CD4-positive, alpha-beta T cell treated with Interleukin-4 for 4 hours (primary cell): ENCODE measurements around the gene ORAI3.
A peak's percentile ranks its signal among the peaks of the same experiment; 100 is the strongest.

Source experiments
- DNase-seq: peaks from one replicate; pipeline ENCODE4 v3.0.0-alpha.2; 2020

ORAI3 gene

DNA sequence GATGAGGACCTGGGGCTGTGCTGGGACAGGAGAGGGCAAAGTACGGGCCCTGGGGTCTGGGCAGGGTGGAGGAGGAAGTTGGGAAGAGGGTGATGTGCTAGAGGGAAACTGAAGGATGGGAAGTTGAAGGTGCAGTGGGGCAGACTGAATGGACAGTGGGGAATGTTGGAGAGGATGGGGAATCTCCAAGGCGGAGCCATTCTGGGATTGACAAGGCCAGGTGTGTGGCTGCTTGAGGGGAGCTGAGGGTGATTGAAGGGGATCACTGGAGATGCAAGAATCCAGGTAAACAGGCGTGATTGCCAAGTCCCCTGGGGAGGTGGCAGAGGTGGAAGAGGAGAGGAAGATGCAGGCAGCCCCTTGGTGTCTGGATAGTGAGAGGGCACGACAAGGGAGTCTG is 27.6 kb downstream of the ORAI3 start:
- no peak for DNase-seq

DNA sequence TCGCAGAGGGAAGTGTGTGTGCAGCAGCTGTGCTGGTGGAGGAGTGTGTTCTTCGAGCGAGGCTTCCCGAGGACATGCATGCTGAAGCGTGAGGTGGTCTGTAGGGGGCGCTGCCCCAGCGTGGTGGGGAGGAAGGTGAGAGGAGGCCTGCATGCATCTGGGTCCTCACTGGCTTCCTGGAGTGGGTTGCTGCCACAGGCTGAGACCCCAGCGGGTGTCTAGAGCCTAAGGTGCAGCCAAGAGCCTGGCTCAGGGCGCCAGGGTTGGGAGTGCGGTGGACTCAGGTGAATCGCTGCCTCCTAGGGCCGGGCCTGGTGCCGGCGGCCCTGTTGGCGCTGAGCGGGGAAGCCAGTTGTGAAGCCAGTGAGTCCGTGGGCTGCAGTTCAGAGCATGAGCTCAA is 28.6 kb downstream of the ORAI3 start:
- DNase-seq, result no peak

DNA sequence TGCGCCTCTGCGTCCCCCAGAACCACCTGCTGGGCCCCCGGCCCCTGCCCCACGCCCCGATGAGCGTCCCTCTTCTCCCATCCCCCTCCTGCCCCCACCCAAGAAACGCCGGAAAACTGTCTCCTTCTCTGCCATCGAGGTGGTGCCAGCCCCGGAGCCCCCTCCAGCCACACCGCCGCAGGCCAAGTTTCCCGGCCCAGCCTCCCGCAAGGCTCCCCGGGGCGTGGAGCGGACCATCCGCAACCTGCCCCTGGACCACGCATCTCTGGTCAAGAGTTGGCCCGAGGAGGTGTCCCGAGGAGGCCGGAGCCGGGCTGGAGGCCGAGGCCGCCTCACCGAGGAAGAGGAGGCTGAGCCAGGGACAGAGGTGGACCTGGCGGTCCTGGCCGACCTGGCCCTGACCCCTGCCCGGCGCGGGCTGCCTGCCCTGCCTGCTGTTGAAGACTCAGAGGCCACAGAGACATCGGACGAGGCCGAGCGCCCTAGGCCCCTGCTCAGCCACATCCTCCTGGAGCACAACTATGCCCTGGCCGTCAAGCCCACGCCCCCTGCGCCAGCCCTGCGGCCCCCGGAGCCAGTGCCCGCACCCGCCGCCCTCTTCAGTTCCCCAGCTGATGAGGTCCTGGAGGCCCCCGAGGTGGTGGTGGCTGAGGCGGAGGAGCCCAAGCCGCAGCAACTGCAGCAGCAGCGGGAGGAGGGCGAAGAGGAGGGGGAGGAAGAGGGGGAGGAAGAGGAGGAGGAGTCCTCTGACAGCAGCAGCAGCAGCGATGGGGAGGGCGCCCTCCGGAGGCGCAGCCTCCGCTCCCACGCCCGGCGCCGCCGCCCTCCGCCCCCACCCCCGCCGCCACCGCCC is 30.5 kb downstream of the ORAI3 start:
- no peak for DNase-seq

DNA sequence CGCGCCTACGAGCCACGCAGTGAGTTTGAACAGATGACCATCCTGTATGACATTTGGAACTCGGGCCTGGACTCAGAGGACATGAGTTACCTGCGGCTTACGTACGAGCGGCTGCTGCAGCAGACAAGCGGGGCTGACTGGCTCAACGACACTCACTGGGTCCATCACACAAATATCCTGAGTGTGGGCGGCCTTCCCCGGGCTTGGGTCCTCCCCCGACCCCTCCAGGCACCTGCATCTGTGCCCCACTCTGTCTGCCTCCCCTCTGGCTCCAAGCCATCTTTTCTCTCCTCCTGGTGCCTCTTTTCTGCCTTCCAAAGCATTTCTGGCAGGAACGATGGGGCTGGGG is 31.1 kb downstream of the ORAI3 start:
- no peak for DNase-seq

DNA sequence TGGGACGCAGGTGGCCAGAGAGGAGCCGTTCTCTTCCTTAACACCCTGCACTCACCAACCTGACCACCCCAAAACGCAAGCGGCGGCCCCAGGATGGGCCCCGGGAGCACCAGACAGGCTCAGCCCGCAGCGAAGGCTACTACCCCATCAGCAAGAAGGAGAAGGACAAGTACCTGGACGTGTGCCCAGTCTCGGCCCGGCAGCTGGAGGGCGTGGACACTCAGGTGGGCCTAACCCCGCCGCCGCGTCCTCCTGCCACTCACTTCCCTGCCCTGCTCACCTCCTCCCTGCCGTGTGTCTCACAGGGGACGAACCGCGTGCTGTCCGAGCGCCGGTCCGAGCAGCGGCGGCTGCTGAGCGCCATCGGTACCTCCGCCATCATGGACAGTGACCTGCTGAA is 31.6 kb downstream of the ORAI3 start:
- DNase-seq, result no peak

DNA sequence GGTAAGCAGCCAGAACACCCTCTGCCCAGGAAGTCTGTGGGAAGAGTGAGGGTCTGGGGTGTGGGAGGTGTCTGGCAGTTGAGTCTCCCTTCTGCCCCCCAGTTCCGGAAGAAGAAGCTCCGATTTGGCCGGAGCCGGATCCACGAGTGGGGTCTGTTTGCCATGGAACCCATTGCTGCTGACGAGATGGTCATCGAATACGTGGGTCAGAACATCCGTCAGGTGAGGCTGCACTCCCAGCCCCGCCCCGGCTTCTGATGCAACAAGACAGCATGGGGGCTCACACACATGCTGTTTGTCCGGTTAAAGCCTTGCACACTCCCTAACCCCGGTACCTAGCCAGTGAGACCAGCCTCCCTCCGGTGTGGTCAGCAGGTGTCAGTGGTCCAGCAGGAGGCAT is 32.1 kb downstream of the ORAI3 start:
- DNase-seq, result no peak

DNA sequence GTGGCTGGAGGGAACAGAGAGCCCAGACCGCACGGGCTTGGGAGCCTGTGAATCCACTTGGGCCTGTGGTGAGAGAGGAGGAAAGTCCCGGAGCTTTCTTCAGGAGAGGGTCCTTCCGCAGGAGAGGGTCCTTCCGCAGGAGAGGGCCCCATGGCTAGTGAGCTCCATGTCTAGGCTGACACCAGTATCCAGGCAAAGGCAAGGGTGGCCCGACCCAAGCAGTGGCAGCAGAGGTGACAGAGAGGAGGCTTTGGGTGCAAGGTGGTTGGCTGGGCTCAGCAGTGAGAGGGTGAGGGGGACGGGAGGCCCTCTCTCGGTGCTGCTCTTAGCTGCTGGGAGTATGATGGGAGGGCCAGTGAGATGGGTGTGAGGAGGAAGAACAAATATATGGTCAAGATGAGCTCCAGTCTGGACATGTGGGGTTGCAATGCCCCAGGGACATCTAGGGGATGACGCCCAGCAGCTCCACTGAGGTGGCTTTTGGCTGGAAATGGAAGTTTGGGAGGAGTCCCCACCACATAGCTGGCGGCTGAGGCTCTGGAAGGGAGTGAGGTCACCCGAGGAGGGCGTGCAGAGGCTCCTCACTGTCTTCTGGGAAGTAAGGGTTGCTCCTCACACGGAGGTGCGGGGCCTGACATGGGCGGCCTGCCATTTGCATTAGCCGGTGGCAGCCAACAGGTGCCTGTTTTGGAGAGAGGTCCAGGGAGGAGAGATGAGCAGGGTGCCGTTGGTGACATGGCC is 33.9 kb downstream of the ORAI3 start:
- no peak for DNase-seq

DNA sequence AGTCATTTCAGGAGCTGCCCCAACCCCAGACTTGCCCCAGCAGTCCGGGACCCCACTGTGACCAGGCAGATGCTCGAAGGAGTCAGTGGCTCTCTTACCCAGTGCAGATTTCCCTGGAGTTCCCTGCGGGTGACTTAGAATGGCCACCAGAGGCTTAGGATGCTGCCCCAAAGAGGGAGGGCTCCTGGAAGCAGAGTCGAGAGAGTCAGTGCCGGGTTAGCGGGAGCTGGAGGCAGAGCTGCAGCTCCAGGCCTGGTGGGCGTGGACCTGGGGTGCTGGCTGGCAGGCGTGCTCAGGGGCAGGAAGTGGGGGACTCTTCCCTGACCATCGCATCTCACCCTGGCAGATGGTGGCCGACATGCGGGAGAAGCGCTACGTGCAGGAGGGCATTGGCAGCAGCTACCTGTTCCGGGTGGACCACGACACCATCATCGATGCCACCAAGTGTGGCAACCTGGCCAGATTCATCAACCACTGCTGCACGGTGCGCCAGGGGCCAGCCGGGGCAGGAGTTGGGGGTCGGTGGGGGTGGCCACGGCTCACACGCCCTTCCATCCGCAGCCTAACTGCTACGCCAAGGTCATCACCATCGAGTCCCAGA is 34.5 kb downstream of the ORAI3 start:
- DNase-seq, result no peak

DNA sequence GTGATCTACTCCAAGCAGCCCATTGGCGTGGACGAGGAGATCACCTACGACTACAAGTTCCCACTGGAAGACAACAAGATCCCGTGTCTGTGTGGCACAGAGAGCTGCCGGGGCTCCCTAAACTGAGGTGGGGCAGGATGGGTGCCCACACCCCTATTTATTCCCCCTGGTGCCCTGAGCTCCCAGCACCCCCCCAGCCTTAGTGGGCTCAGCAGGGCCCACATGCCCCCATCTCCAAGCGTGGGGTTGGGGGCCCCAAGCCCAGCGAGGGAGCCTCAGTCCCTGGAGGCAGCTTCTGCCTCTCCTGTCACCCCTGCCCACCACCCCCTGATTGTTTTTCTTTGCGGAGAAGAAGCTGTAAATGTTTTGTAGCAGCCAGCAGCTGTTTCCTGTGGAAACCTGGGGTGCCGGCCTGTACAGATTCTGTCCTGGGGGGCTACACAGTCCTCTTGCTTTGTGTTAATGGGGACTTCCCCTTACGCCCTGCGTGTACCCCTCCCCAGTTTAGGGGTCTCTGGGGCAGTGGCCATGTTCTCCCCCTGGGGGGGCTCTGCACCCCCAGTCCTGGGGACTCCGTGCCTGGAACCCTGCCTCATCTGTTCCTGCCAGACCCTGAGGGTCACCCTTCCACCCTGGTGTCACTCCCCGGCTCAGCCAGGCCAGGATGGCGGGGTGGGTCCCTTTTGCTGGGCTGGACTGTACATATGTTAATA is 35.2 kb downstream of the ORAI3 start:
- no peak for DNase-seq

DNA sequence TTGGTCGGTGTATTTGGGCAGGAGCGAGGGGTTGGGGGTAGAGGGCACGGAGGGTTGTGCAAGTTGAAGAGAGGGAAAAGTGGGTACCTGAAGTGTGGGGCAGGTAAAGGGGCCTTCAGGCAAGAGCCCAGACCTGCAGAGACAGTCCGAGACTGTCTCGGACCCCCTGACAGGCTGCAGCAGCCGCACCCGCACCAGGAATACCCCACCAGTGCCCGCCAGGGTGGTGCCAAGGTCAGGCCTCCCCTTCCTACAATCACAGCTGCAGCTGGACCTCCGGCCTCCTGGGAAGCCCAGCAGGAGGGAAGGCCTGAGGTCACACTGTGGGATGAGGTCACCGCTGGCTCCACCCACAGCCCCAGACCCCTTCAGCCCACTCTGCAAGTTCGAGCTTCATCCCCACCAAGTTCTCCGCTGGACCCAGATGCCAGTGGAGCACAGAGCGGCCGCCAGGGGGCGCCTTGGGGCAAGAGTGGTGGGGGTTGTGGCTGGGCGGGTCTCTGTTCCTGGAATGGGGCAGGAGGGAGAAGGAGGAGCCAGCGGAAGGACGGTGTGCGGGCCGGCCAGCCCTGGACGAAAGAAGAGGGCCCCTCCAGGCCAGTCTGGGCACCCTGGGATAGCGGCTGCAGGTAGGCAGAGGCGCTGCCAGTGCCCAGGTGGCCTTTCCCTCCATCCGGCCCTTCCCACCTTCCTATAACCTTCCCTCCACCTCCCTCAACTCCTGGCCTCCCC is 36.0 kb downstream of the ORAI3 start, which contains the start of gene HSD3B7:
TSS of gene HSD3B7 (plus strand) at position 539 of the 732 bp plus-strand sequence. CDS start 452 bp downstream, outside the sequence.
- peak; percentile 50 for DNase-seq

DNA sequence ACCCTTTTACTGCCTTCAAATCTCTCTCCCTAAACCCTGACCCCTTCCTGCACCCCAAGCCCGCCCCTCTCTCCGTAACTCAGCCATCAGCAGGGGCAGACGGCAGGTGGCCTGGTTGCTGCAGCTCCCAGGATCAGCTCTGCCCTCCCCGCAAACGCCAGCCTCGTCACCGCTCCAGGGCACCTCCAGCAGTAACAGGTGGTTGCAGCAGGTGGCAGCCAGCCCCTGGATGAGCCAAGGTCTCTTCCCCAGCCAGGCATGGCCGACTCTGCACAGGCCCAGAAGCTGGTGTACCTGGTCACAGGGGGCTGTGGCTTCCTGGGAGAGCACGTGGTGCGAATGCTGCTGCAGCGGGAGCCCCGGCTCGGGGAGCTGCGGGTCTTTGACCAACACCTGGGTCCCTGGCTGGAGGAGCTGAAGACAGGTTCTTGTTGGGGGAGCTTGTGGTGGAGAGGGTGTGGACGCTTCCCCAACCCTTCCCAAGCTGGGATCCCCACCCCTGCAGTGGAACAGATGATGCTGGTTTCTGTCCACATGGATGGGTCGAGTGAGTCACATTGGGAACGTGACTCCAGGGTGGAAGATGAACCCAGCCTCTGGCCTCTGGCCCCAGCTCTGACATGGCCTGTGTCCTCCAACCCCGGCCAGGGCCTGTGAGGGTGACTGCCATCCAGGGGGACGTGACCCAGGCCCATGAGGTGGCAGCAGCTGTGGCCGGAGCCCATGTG is 36.7 kb downstream of the ORAI3 start:
- no peak for DNase-seq

DNA sequence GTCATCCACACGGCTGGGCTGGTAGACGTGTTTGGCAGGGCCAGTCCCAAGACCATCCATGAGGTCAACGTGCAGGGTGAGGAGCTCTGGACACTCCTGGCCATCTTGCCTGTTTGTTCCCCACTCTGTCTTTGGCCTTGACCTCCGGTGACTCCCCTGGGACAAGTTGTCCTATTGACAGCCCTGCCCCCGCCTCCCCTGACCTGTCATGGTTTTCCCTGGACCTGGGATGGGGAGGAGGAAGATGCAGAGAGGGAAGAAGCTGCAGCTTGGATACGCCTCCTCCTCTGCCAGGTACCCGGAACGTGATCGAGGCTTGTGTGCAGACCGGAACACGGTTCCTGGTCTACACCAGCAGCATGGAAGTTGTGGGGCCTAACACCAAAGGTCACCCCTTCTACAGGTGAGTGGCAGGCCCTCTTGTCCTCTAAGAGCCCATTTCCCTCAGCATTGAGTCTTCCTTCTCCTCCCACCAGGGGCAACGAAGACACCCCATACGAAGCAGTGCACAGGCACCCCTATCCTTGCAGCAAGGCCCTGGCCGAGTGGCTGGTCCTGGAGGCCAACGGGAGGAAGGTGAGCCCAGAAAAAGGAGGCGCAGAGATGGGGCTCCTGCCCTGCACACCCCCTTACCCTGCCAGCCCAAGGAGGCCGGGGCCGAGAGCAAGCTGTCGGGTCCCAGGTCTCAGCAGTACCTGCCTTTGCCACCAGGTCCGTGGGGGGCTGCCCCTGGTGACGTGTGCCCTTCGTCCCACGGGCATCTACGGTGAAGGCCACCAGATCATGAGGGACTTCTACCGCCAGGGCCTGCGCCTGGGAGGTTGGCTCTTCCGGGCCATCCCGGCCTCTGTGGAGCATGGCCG is 37.5 kb downstream of the ORAI3 start:
- DNase-seq, result no peak

DNA sequence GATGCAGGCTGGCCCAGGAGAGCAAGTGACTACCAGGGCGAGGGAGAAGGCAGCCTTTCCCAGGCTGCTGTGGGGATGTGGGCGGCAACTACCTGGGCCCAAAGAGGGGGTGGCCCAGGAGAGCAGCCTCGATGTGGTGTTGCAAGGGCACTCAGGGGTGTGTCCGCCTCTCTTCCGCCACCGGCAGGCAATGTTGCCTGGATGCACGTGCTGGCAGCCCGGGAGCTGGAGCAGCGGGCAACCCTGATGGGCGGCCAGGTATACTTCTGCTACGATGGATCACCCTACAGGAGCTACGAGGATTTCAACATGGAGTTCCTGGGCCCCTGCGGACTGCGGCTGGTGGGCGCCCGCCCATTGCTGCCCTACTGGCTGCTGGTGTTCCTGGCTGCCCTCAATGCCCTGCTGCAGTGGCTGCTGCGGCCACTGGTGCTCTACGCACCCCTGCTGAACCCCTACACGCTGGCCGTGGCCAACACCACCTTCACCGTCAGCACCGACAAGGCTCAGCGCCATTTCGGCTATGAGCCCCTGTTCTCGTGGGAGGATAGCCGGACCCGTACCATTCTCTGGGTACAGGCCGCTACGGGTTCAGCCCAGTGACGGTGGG is 38.8 kb downstream of the ORAI3 start:
- no peak for DNase-seq

DNA sequence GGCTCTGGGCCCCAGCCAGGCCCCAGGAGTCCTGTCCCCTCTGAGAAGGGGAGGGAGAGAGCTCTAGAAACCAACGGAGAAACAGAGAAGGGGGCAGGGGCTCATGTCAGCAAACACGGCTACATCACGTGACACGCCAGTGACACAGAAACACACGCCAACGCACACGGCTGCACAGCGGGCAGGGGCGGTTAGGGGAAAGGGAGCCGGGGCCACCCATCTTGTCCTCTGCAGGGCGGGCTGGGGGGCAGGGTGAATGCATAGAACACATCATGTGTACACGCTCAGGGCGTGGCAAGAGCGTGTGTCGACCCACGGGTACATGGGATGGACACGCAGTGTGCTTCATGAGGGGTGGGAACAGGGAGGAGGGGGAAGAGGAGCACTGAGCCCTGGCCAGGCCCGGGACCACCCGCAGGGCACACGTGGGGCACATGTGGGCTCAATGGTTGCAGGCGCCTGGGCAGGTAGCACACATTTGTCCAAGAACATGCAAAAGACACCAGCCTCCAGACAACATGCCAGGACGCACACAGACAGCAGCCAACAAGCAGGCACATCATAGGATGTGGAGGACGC is 40.7 kb downstream of the ORAI3 start:
- DNase-seq, result no peak

DNA sequence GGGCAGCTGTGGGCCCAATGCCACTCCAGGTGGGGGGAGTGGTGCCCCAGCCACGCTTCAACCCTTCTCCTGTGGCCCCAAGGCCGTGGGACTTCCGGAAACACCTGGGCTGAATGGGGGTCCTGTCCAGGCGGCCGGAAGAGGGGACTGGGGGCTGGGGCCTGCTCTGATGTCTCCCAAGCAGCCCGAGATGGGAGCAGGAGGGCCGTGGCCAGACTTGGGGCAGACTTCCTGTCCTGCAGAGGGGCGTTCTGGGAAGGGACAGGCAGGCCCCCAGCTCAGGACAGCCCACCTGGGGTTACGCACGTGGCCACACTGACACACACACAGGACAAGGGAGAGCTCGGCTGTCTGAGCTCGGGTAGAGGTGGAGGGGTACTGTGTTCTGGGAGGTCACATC is 41.2 kb downstream of the ORAI3 start:
- DNase-seq, result no peak

DNA sequence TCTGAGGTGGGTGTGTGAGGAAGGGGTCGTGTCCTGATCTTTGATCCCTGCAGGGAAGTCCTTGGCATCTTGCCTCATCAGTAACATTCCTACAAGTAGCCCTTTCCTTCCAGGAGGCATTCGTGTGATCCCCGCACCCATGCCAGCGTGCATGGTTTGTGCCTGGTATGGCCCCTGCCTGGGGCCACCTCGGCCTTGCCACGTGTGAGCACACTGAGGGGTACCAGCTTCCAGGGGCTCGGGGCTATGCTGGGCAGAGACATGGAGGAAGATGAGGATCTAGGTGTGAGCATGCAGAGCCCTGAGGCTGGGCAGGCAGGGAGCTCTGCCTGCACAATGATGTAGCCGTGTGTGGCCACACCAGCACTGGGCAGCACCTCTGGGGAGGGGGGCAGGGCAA is 42.2 kb downstream of the ORAI3 start:
- DNase-seq, result no peak

DNA sequence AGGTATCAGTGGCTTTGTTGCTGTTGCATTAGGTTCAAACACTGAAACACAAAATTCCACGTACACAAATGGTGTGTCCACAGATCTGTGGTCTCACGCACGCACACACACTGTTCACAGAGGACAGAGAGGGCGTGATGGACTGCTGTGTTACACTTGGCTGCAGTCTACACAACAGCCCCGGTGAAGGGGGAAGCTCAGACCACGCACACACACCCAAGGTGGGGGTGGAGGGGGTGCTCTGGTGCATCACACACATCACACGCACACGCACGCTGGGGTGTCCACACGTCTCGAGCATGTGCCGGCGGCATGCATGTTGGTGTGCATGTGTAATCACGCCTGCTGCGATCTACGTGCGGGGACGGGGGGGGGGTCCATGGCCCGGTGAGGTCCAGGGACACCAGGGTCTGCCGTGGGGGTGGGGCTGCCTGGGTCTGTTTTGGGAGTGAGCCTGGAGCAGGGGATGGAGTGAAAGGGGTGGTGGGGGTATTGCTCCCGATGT is 43.5 kb downstream of the ORAI3 start:
- DNase-seq, result no peak

DNA sequence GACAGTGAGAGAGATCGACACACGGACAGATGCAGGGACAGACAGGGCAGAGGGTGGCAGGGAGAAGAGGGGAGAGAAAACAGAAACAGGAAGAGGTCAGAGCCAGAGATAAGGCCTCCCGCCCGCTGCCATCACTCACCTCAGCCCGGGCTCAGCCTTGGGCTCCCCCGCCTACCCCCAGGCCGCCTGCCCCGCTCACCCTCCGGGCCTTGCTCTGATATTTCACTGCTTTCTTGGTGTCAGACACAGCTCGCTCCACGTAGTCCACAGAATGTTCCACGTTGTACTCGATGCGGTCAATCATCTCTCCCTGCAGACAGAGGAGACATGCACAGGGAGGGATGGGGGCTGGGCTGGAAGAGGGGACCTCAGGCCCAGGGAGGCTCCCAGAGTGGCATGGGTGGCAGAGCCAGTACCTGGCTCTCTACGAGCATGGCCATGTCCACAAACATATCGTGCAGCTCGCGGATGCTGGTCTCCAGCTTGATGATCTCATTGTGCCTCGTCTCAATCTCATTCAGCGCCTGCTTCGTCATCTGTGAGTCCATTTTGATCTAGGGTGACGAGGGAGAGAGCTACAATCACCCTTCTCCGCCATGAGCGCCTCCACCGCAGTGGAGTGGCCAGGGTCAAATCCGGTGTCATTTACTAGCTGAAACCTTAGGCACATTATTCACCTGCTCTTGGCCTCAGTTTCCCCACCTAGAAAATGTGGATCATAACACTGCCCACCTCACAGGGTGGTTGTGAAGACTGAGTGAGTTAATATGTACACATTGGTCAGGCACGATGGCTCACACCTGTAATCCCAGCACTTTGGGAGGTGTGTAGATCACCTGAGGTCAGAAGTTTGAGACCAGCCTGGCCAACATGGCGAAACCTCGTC is 44.3 kb downstream of the ORAI3 start:
- no peak for DNase-seq

DNA sequence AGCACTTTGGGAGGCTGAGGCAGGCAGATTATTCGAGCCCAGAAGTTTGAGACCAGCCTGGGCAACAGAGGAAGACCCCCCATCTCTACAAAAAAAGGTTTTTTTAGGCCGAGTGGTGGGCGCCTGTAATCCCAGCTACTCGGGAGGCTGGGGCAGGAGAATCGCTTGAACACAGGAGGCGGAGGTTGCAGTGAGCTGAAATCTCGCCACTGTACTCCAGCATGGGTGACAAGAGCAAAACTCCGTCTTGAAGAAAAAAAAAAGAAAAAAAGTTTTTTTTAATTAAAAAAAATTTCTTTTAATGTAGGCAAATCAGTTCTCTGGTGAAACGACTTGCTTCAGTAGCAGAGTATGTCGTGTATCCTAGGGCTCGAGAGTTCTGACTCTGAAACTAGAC is 47.1 kb downstream of the ORAI3 start:
- no peak for DNase-seq
